ENCODE measurements around the gene ANO6.

ANO6 gene

DNA sequence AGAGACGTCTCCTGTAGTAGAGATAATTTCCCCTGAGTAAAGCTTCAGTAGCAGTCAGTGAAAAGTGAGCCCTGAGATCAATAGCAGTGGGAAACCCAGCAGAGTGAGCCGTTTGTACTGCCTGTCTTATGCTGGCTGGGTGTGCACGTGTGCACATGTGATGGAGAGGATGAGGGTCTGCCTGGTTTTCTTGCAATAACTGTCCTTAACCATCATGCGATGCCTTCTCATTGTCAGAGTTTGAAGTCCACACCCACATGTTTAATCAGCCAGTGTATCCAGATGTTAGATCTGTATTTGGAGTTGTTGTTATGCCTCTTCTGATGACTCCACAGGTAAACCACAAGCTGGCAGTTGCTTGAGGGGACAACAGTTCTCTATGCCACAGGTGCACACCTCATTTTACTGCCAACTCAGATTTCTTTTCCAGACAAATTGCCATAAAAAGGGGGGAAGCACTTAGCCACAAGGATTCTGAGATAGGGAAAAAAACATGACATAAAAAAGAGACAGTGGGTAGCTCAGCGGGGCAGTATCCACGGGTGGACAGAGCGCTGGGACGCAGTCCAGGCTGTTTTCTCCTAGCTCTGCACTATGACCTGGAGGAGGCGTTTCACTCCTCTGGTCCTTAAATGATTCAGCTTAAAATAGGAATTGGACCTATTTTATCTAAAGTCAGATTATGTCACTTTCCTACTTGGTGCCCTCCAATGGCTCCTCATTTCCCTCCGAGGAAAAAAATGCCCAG, 192.3 kb downstream of the ANO6 start:
- no peaks in the 10 kb centered on the region for H3K4me1 Mint-ChIP-seq
- TF ChIP-seq, protein P1, sequence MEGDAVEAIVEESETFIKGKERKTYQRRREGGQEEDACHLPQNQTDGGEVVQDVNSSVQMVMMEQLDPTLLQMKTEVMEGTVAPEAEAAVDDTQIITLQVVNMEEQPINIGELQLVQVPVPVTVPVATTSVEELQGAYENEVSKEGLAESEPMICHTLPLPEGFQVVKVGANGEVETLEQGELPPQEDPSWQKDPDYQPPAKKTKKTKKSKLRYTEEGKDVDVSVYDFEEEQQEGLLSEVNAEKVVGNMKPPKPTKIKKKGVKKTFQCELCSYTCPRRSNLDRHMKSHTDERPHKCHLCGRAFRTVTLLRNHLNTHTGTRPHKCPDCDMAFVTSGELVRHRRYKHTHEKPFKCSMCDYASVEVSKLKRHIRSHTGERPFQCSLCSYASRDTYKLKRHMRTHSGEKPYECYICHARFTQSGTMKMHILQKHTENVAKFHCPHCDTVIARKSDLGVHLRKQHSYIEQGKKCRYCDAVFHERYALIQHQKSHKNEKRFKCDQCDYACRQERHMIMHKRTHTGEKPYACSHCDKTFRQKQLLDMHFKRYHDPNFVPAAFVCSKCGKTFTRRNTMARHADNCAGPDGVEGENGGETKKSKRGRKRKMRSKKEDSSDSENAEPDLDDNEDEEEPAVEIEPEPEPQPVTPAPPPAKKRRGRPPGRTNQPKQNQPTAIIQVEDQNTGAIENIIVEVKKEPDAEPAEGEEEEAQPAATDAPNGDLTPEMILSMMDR (IDR thresholded peaks at IDR 0.05; ENCODE audit: unreplicated experiment in 3 of 3) = no peak
- H3K36me3 Mint-ChIP-seq (ENCODE audit: low read depth) = peaks cover 48% of the 10 kb centered on the region
- H3K9me3 Mint-ChIP-seq = no peaks in the 10 kb centered on the region
- no peak overlapping the region for H3K27ac Mint-ChIP-seq
- H3K27me3 Mint-ChIP-seq (ENCODE audit: low read depth) = no peaks in the 10 kb centered on the region
- H3K4me3 Mint-ChIP-seq = no peak overlapping the region

DNA sequence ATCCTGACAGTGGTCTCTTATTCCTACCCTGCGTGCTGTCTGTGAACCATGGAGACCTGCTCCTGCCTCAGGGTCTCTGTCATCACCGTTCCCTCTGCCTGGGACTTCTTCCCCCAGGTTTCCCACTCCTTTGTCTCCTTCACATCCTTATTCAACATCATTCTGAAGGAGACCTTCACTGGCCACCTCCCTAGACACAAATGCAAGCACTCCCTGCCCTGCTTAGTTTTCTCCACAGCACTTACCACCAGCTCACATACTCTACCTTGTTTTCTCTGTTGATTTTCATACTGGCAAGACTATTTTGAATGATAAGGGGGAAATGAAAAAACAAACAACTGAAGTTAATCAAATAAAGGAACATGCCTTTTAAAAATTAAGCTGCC, 192.8 kb downstream of the ANO6 start:
- TF ChIP-seq, protein P1 (IDR thresholded peaks at IDR 0.05; ENCODE audit: unreplicated experiment in 3 of 3) = no peak
- H3K4me3 Mint-ChIP-seq = no peak overlapping the region
- no peaks in the 10 kb centered on the region for H3K27me3 Mint-ChIP-seq (ENCODE audit: low read depth)
- H3K36me3 Mint-ChIP-seq (ENCODE audit: low read depth) = peaks cover 43% of the 10 kb centered on the region
- no peaks in the 10 kb centered on the region for H3K4me1 Mint-ChIP-seq
- H3K27ac Mint-ChIP-seq = no peak overlapping the region
- no peaks in the 10 kb centered on the region for H3K9me3 Mint-ChIP-seq

DNA sequence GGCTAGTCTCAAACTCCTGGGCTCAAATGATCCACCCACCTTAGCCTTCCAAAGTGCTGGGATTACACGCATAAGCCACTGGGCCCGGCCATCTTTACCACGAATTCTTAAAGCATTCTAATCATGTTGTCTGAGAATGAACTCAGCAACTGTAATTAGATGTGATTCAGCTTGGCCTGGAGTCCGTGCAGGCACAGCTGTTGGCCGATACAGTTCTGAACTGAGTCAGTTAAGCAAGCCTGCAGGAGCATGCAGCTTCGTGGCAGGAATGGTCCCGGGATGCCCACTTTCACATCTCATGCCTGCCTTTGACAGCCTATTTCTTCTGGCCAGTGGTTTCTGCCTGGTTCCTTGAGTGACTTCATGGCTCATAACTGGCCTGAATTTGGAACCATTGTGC, 194.1 kb downstream of the ANO6 start:
- Mint-ChIP-seq H3K4me3 (no peak overlapping the region), H3K4me1 (no peaks in the 10 kb centered on the region), H3K36me3 (ENCODE audit: low read depth) (peaks cover 39% of the 10 kb centered on the region), H3K27ac (no peak overlapping the region), H3K9me3 (no peaks in the 10 kb centered on the region), H3K27me3 (ENCODE audit: low read depth) (no peaks in the 10 kb centered on the region)
- TF ChIP-seq, protein P1 (IDR thresholded peaks at IDR 0.05; ENCODE audit: unreplicated experiment in 3 of 3) = no peak

DNA sequence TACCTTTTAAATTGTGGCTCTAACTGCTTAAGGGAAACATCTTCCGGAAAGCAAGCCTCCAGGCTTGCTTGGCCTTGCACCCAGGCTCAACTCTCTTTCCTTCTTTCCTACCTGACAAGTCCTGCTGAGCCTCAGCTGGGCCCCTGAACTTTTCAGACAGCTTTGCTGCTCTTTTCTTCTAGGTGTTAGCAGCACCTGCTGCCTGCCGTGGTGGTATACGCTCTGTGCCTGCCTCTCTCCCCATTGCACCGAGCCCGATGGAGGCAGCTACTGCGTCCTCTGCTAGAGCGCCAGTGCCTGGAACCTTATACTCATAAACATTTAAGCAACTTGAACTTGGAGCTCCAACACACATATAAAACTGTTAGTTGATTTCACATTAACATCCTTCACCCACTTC, 195.7 kb downstream of the ANO6 start:
- TF ChIP-seq, protein P1 (IDR thresholded peaks at IDR 0.05; ENCODE audit: unreplicated experiment in 3 of 3) = no peak
- Mint-ChIP-seq H3K4me3 (no peak overlapping the region), H3K4me1 (no peaks in the 10 kb centered on the region), H3K36me3 (ENCODE audit: low read depth) (peaks cover 44% of the 10 kb centered on the region), H3K27me3 (ENCODE audit: low read depth) (no peaks in the 10 kb centered on the region), H3K9me3 (no peaks in the 10 kb centered on the region), H3K27ac (no peak overlapping the region)

DNA sequence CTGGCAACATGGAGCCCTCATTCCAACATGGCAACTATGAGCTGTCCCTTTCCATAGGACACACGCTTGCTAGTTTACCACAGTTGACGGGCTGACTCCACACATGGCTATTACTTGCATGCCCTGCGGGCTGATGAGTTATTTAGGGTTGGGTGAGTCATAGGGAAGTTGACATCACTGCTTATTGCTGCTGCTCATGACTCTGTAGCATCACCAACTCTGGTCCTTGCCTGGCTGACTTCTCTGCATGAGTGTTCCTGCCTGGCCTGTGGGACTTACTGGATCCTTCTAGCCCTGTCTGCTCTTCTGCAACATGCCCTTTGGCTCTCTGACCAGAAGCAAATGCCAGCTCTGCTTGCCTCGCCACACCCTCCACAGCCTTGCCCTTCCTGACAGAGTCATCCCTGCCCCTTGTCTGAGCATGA, 199.5 kb downstream of the ANO6 start:
- no peak overlapping the region for H3K27ac Mint-ChIP-seq
- no peaks in the 10 kb centered on the region for H3K27me3 Mint-ChIP-seq (ENCODE audit: low read depth)
- no peaks in the 10 kb centered on the region for H3K4me1 Mint-ChIP-seq
- peaks cover 40% of the 10 kb centered on the region for H3K36me3 Mint-ChIP-seq (ENCODE audit: low read depth)
- no peak overlapping the region for H3K4me3 Mint-ChIP-seq
- TF ChIP-seq, protein P1 (IDR thresholded peaks at IDR 0.05; ENCODE audit: unreplicated experiment in 3 of 3) = no peak
- H3K9me3 Mint-ChIP-seq = no peaks in the 10 kb centered on the region

DNA sequence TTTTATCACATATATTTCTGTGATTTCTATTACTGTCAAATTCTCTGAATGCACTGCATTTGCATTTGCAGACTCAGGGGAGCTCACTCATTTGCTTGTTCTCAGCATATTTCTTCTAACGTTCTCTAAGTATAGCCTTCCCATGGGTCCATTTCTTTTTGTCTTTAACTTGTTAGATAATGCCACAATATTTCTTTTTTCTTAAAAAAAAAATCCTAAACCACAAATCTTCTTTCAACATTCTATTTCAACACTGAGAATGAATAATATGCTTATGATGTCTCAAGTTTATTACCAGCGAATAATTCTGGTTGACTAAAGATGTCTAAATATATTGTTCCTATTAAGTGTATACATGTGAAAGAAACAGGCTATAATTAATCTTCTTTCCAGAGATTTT, 200.2 kb downstream of the ANO6 start:
- no peak overlapping the region for H3K4me3 Mint-ChIP-seq
- TF ChIP-seq, protein P1 (IDR thresholded peaks at IDR 0.05; ENCODE audit: unreplicated experiment in 3 of 3) = no peak
- no peaks in the 10 kb centered on the region for H3K4me1 Mint-ChIP-seq
- no peaks in the 10 kb centered on the region for H3K9me3 Mint-ChIP-seq
- H3K27me3 Mint-ChIP-seq (ENCODE audit: low read depth) = no peaks in the 10 kb centered on the region
- H3K36me3 Mint-ChIP-seq (ENCODE audit: low read depth) = peaks cover 39% of the 10 kb centered on the region
- H3K27ac Mint-ChIP-seq = no peak overlapping the region
